ENCODE data around the gene SLIT2.

The SLIT2 gene

DNA sequence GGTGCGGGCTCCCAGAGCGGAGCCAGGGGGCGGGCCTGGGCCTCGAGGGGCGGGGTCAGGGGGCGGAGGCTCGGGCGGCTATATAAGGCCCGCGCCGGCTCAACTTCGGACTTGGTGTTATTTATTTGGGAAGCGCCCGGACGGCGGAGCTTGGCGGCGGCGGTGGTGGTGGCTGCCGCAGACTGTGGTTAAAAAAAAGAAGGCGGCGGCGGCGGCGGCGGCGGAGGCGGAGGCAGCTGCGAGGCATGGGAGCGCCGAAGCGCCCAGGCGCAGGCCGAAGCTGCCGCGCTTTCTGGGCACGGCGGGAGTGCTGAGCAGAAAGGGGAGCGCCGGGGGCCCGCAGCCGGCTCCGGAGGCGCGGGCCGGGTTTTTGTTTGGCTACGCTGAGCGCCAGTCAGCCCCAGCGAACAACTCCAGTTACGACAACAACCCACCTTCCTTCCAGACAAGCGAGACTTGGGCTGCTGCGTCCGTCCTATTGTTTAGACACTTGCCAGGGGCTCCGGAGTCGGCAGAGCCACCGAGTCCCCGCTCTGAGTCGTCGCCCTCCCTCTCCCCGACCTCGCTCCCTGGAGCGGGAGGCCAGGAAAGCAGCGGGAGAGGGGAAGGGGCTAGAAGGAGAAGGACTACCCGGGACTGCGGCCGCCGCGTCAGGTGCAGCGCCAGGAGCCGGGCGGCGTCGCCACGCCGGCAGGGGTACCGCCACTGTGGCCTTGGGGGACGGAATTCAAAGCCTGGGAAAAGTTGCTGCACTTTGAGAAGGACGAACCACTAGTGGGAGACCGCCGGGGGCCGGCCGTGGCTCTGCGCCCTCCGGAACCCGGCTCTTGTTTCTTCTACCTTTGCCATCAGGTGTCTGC, at the start of gene SLIT2:
TSS of gene SLIT2 (plus strand) at position 110 of the 860 bp plus-strand sequence. CDS start 1,911 bp downstream, outside the sequence.
- peak; percentile 99 for DNase-seq (ENCODE audit: low spot score)

- DNase-seq (ENCODE audit: low spot score): no peak
Observed at GRCh38 chr4:20203508-20203907, 48.2 kb upstream of the SLIT2 start.

DNA sequence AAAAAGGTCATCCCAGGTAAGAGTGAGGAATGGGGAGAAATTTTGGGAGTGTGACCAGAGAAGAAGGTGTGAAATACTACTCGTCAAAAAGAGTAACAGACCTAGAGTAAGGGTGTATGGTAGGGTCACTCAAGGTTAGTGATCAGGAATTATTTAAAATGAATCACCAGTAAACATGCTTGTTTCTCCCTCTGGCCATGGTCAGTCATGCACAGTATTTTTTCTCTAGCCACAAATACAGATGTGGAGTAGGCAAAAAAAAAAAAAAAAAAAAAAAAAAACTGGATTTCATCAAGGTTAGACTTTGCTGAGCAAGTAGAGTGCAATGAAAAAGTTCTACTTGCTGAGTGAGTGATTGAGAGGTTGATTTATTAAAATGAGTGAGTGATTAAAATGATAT, 34.2 kb upstream of the SLIT2 start:
- no peak for DNase-seq (ENCODE audit: low spot score)

DNA sequence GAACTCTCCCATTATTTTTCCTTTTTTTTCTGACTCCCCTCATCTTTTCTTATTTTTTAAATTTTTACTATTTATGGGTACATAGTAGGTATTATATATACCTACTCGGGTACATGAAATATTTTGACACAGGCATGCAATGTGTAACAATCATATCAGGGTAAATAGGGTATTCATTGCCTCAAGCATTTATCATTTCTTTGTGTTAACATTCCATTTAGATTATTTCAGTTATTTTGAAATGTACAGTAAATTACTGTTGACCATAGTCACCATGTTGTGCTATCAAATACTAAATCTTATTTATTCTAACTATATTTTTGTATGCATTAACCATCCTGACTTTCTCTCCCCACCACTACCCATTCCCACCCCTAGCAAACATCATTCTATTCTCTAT, 33.8 kb upstream of the SLIT2 start:
- DNase-seq (ENCODE audit: low spot score): no peak

DNA sequence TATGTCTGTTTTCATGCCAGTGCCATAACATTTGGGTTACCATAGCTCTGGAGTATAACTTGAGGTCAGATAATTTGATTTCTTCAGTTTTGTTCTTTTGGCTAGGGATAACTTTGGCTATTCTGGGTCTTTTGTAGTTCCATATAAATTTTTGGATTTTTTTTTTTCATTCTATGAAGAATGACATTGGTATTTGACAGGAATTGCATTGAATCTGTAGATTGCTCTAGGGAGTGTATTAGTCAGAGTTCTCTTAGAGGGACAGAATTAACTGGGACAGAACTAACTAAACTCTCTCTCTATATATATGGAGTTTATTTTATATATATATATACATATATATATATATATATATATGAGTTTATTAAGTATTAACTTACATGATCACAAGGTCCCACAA, 32.2 kb upstream of the SLIT2 start:
- DNase-seq (ENCODE audit: low spot score): no peak

GRCh38 chr4:20237894-20238537, 13.7 kb upstream of the SLIT2 start:
- no peak for DNase-seq (ENCODE audit: low spot score)

GRCh38 chr4:20248155-20248558, 3.5 kb upstream of the SLIT2 start:
- DNase-seq (ENCODE audit: low spot score): peak; percentile 44

DNA sequence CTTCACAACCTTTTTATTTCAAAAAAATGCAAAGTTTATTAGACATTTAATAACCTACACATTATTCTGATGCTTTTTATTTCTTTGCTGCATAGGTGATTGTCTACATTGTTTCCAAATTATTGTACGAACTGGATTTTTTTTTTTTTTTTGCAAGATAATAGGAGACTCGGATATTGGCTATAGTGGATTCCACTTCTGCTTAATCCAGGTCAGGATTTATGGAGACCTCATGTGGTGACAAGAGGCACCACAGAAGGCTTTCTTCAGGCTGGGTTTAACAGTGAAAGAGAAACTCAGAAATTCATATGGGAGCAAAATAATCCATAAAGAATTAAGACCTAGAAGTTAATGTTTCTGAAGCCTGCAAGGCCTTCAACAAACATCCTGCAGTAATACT, 2.4 kb upstream of the SLIT2 start:
- peak; percentile 61 for DNase-seq (ENCODE audit: low spot score)

GRCh38 chr4:20251031-20251795, 492 bp upstream of the SLIT2 start:
- no peak for DNase-seq (ENCODE audit: low spot score)

DNA sequence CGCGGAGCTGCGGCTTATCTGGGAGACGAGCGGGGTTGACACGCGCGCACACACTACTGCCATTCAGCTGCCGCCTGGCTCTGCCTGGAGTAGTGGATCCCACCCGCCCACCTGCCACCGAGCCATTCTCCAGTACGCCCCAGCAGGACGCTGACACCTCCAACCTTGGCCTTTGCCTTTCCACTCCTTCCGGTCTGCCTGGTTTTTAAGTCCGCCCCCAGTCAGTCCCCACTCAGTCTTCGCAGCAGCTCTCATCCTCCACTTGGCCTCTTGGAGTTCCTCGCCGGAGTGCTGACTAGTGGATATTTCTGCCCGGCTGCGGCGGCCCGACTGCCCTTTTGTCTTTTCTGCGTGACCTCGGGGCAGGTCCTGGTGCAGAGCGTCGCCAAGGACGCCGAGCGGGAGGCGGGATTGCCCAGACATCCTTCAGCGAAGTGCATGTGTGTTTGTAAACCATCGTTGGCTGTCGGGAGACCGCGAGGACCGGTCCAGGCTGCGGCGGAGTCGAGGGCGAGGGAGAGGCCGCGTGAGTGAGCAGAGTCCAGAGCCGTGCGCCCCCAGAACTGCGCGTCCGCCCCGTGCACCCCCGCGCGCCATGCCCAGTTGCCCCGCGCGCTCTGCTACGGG, 1.1 kb downstream of the SLIT2 start:
- peak; percentile 91 for DNase-seq (ENCODE audit: low spot score)

DNA sequence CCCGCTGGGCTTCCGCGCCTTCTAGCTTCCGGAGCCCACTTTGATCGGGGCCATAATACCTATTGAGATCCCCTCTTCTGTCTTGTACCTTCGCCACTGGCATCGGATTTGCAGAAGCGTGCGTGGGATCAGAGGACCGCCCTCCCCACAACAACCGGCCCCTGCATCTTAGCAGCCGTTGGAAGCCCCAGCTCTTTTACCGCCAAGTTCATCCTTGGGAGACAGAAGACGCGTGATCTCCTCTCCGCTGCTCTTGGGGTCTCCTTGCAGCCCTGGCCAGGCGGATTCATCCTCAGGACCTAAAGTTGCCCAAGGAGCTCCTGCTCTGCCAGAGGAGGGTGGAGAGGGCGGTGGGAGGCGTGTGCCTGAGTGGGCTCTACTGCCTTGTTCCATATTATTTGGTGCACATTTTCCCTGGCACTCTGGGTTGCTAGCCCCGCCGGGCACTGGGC, 1.6 kb downstream of the SLIT2 start:
- no peak for DNase-seq (ENCODE audit: low spot score)

DNA sequence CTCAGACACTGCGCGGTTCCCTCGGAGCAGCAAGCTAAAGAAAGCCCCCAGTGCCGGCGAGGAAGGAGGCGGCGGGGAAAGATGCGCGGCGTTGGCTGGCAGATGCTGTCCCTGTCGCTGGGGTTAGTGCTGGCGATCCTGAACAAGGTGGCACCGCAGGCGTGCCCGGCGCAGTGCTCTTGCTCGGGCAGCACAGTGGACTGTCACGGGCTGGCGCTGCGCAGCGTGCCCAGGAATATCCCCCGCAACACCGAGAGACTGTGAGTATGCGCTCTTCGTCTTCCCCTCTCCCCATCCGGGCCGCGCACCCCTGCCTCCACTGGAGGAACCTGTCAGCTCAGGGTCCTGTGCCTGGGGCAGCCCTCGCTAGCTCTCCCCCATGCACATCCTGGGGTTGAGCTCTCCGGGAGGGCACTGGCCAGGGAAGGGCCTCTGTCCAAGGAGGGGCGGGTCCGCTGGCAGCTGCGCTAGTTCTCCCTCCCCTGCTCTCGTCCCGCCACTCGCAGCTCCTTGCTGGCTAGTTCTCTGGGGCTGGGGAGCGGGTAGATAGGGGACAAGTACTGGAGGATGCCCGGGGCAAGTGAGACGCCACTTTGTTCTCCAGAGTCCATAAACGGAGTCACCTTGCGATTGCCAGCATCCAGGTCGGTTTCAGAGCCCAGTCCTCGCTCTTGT, 2.2 kb downstream of the SLIT2 start:
- peak; percentile 42 for DNase-seq (ENCODE audit: low spot score)

DNA sequence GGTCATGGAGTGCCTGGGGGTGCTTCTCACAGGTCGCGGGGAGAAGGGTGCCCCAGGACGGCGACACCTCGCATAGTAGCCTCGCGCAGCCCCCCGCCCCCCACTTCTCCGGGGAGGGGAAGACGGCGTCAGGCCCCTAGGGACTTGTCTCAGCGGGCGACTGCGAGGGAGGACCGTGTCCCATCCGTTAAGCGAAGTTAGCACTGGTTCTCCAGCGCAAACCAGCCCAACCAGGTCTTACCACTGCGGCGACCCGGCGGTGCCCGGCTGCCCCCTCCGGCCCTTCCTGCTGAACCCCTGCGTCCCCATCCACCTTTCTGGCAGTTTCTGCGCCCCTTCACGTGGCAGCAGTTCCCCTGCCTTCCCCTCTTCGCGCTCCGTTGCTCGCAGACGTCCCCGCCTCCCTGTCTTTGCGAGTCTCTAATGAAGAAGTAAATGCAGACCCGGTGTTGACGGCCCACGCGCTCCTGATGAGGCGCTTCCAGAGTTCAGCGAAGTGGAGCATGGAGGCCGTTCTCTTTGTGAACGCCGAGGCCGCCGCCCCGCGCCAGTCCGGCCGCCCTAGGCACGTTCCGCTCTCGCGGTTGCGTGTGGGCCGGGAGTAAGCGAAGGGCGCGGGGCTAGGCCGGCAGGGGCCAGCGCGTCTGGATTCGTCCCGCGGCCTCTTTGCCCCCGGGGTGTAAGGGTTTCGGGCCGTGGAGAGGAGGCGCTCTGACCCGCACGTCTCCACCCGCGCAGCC, 3.0 kb downstream of the SLIT2 start:
- no peak for DNase-seq (ENCODE audit: low spot score)

DNA sequence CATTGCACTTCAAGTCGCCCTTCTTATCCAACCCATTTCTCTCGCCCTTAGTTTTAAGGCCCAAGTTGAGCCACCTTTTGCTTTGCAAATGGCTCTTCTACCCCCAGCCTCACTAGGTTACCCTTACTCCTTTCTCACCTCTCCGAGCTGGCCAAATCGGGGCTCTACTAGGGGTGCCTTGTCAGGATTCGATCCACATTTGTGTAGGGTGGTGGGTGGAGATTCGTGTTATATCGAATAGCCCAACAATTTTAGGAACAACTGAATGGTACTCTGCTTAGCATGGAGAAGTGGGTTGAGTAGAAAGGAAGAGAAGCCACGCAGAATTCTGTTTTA, 3.5 kb downstream of the SLIT2 start:
- no peak for DNase-seq (ENCODE audit: low spot score)

GRCh38 chr4:20255823-20256222, 4.1 kb downstream of the SLIT2 start:
- DNase-seq (ENCODE audit: low spot score): no peak

GRCh38 chr4:20256381-20256881, 4.7 kb downstream of the SLIT2 start:
- DNase-seq (ENCODE audit: low spot score): no peak

DNA sequence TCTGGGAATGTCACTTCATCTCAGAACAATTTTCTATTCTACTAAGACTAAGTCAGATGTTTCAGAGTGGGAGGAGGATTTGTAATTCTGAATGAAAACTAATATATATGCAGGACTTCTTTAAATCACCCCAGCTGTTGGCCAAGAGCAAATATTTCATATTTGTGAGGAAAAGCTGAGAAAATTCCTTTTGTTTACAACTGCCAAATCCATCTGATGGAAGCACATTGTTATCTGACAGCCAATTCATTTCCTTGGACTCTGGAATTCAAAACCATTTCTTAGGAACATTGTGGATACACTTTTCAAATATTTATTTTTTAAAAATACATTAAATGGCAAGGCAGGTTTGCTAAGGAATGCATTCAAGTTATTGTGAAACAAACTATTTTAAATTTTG, 8.0 kb downstream of the SLIT2 start:
- no peak for DNase-seq (ENCODE audit: low spot score)

GRCh38 chr4:20260821-20261220, 9.1 kb downstream of the SLIT2 start:
- no peak for DNase-seq (ENCODE audit: low spot score)

- no peak for DNase-seq (ENCODE audit: low spot score)
Observed at GRCh38 chr4:20262221-20262620, 10.5 kb downstream of the SLIT2 start.

DNA sequence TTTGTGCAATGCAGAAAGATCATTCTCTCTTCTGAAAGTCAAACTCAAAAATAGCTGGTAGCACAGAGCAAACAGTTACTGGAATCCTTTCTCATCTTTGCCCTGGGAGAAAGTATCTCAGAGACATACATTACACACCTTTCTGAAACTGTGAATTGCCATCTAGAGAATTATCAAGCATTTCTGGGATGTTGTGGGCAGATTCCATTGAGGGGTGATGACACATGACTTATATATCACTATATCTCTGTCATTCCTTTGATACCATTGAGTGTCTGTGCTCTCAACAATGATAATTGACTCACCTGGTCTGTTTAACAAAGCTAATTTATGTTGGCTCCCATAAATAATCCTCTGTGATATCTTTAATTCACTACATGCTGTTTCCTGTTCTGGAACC, 13.0 kb downstream of the SLIT2 start:
- DNase-seq (ENCODE audit: low spot score): no peak

GRCh38 chr4:20265726-20266125, 14.0 kb downstream of the SLIT2 start:
- no peak for DNase-seq (ENCODE audit: low spot score)
